Epithelial cell of umbilical artery (primary cell): Measurements from ENCODE around the gene HAUS5. TPM values are rescaled to one million over a fixed set of nuclear protein-coding genes. Genes with fewer than 3 reads are reported as not detected.

Source experiments
- total RNA-seq: library from RNA; depleted of rRNA; stranded (reverse); fragments of >200 nt; gene quantifications from 2 replicates; pipeline ENCODE4 v1.2.3, GENCODE V29; 2014

Gene HAUS5, protein sequence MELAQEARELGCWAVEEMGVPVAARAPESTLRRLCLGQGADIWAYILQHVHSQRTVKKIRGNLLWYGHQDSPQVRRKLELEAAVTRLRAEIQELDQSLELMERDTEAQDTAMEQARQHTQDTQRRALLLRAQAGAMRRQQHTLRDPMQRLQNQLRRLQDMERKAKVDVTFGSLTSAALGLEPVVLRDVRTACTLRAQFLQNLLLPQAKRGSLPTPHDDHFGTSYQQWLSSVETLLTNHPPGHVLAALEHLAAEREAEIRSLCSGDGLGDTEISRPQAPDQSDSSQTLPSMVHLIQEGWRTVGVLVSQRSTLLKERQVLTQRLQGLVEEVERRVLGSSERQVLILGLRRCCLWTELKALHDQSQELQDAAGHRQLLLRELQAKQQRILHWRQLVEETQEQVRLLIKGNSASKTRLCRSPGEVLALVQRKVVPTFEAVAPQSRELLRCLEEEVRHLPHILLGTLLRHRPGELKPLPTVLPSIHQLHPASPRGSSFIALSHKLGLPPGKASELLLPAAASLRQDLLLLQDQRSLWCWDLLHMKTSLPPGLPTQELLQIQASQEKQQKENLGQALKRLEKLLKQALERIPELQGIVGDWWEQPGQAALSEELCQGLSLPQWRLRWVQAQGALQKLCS
- 6.8 and 9.9 TPM in 2 replicates for total RNA-seq

DNA sequence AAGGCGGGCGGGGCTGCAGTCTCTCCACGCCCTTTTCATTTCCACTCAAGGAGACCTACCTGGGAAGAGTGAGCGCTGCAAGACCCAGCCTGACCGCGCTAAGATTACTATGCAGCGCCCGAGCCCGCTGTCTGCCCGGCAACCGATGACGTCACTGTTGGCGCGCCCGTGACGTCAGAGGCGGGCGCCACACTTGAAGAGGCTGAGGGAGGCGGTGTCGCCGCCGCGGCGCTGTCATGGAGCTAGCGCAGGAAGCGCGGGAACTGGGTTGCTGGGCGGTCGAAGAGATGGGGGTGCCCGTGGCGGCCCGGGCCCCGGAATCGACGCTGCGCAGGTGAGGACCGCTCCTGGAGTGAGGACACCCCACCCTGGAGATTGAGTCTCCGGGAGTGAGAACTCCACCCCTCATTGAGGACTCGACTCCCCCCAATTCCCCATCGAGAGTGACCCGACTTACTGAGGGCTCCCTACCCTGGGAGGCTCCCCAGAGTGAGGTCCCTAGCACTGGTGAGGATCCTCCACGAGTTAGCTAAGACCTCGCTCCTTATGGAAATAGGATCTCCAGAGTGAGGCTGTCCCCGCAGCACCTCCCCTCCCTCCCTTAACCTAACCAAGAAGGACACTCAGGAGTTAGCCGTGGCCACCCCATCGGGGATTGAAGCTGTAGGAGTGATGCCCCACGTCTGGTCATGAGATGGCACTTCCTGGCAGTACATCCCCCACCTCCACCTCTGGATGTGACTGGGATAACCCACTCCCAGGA lies at the start of gene HAUS5:
Gene HAUS5, plus strand, starts transcription at position 177 of the 763 bp plus-strand sequence. Its CDS starts 60 bp downstream, at position 237.

DNA sequence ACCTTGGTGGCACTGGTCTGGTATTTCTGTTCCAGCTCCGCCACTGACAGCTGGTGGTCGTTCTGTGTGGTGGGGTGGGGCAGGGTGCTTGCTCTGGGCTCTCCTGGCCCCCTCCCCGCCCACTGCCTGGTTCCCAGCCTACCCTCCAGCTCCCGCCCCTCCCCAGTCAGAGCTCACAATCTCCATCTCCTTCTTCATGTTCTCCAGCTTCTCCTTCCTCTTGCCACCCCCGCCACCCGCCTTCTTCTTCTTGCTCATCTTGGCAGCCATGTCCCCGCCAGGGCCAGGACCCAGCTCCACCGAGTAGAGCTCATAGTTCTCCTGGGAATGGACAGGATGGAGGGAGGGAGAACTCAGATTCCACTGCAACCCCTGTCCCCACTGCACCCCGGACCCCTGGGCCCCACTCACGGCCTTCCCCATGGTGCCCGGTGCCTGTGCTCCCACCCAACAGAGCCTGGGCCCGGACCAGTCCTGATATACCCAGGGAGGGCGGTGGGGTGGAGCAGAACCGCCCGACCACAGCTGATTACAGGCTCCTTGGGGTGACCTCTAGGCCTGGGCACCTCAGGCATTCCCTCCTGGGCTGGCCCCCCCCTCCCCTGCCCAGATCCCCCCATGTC lies 49.2 kb upstream of the HAUS5 start, which contains the start of gene ATP4A:
Gene ATP4A, minus strand, starts transcription at position 452 of the 623 bp plus-strand sequence. Its CDS starts 29 bp downstream, at position 423.

GRCh38 chr19:35585848-35586247 lies 26.7 kb upstream of the HAUS5 start, which contains the start of gene PMIS2:
Gene PMIS2, plus strand, starts transcription at chr19:35586173. Its CDS starts 87 bp downstream, at chr19:35586260.

DNA sequence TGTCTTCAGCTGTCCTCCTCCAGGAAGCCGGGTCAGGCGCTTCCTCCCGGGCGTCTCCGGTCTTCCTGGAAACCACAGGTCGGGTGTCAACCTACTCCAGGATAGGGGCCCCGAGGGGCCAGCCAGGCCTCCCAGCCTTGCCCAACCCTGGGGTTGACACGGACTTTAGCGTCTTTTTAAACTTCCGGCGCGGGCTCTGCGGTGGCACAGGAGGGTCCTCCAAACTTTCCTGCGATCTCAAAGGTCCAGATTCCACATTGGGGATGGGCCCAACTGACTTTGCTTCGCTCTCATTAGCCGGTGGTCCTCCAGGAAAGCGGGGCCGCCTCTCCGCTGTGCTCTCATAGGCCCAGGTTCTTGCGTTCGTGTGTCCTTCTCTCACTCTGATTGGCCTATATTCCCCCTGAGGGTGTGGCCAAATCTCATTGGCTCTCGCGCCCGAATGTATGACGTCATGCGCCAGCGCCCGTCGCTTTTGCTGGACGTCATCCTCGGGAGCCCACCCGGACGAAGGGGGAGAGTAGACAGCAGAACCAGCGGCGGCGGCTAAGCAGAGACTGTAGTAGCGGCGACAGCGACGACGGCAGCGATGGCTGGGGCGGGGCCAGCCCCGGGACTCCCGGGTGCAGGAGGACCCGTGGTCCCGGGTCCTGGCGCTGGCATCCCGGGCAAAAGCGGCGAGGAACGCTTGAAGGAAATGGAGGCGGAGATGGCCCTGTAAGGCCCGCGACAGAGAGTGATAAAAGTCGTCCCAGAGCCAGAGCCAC lies 16.2 kb downstream of the HAUS5 start, which contains the start of gene RBM42:
Gene RBM42, plus strand, starts transcription at position 472 of the 767 bp plus-strand sequence. Its CDS starts 118 bp downstream, at position 590.

GRCh38 chr19:35641515-35642151 lies 29.1 kb downstream of the HAUS5 start, which contains the start of gene ETV2:
Gene ETV2, plus strand, starts transcription at chr19:35641745. Its CDS starts 716 bp downstream, at chr19:35642461.

GRCh38 chr19:35648017-35648961 lies 35.8 kb downstream of the HAUS5 start, which contains the start of gene COX6B1:
Gene COX6B1, plus strand, starts transcription at chr19:35648323. Its CDS starts 2,921 bp downstream, at chr19:35651244.

GRCh38 chr19:35666251-35666913 lies 53.8 kb downstream of the HAUS5 start, which contains the start of gene UPK1A:
Gene UPK1A, plus strand, starts transcription at chr19:35666517. Its CDS starts 296 bp downstream, at chr19:35666813.

Other genes with a start within 250 kb of the HAUS5 start
- gene GPR42, start 241.7 kb upstream of the HAUS5 start, total RNA-seq = not detected in 2 replicates
- not detected in 2 replicates for gene FFAR2, start 164.5 kb upstream of the HAUS5 start, total RNA-seq
- gene KRTDAP, start 122.3 kb upstream of the HAUS5 start, total RNA-seq = not detected in 2 replicates
- not detected in 2 replicates for gene DMKN, start 99.1 kb upstream of the HAUS5 start, total RNA-seq
- gene SBSN, start 84.4 kb upstream of the HAUS5 start, total RNA-seq = not detected in 2 replicates
- not detected in 2 replicates for gene GAPDHS, start 79.3 kb upstream of the HAUS5 start, total RNA-seq
- gene TMEM147, start 67.1 kb upstream of the HAUS5 start, total RNA-seq = 72.6 and 78.6 TPM in 2 replicates
- not detected in 2 replicates for gene ATP4A, start 49.1 kb upstream of the HAUS5 start, total RNA-seq
- not detected in 2 replicates for gene PMIS2, start 26.6 kb upstream of the HAUS5 start, total RNA-seq
- gene RBM42, start 16.3 kb downstream of the HAUS5 start, total RNA-seq = 48.3 and 53.3 TPM in 2 replicates
- gene ETV2, start 29.0 kb downstream of the HAUS5 start, total RNA-seq = 0.30 TPM in 1 of 2 replicates, not detected in the other
- gene COX6B1, start 35.6 kb downstream of the HAUS5 start, total RNA-seq = 282 and 403 TPM in 2 replicates
- not detected in 2 replicates for gene UPK1A, start 53.8 kb downstream of the HAUS5 start, total RNA-seq
- not detected in 2 replicates for gene ZBTB32, start 91.8 kb downstream of the HAUS5 start, total RNA-seq
- gene KMT2B, start 105.3 kb downstream of the HAUS5 start, total RNA-seq = 3.6 and 7.0 TPM in 2 replicates
- gene IGFLR1, start 129.7 kb downstream of the HAUS5 start, total RNA-seq = 0.91 and 4.2 TPM in 2 replicates
- 3.9 and 14.0 TPM in 2 replicates for gene U2AF1L4, start 132.7 kb downstream of the HAUS5 start, total RNA-seq
- gene PSENEN, start 132.9 kb downstream of the HAUS5 start, total RNA-seq = 14.0 and 15.2 TPM in 2 replicates
- 5.2 and 9.0 TPM in 2 replicates for gene LIN37, start 135.8 kb downstream of the HAUS5 start, total RNA-seq
- 0.65 and 3.0 TPM in 2 replicates for gene HSPB6, start 144.3 kb downstream of the HAUS5 start, total RNA-seq
- 2.6 and 4.0 TPM in 2 replicates for gene PROSER3, start 145.4 kb downstream of the HAUS5 start, total RNA-seq
- 2.6 and 4.0 TPM in 2 replicates for gene ARHGAP33, start 162.8 kb downstream of the HAUS5 start, total RNA-seq
- gene PRODH2, start 200.1 kb downstream of the HAUS5 start, total RNA-seq = not detected in 2 replicates
- gene NPHS1, start 239.8 kb downstream of the HAUS5 start, total RNA-seq = not detected in 2 replicates
- gene KIRREL2, start 244.2 kb downstream of the HAUS5 start, total RNA-seq = 0.15 TPM in 1 of 2 replicates, not detected in the other